CD4-positive, alpha-beta T cell treated with Interleukin-4 for 4 hours (primary cell): Measurements from ENCODE around the gene RRBP1.

ENCODE experiments used
- DNase-seq: peaks from one replicate; pipeline ENCODE4 v3.0.0-alpha.2; 2020

The RRBP1 gene

GRCh38 chr20:17620371-17621228, 61.4 kb downstream of the RRBP1 start:
- DNase-seq = no peak

- no peak for DNase-seq
These were observed 62.5 kb downstream of the RRBP1 start for GRCh38 chr20:17619351-17620093.

- DNase-seq = no peak
These were observed 63.4 kb downstream of the RRBP1 start for GRCh38 chr20:17618673-17619013.

GRCh38 chr20:17617868-17618672, 64.0 kb downstream of the RRBP1 start:
- no peak for DNase-seq

GRCh38 chr20:17617212-17617867, 64.7 kb downstream of the RRBP1 start:
- DNase-seq = peak; percentile 13

- DNase-seq = no peak
These were observed 65.4 kb downstream of the RRBP1 start for GRCh38 chr20:17616480-17617211.

GRCh38 chr20:17615645-17616479, 66.2 kb downstream of the RRBP1 start:
- DNase-seq = no peak

GRCh38 chr20:17614812-17615644, 67.0 kb downstream of the RRBP1 start:
- no peak for DNase-seq

- DNase-seq = no peak
These were observed 67.7 kb downstream of the RRBP1 start for GRCh38 chr20:17614176-17614811.

GRCh38 chr20:17613328-17614175, 68.5 kb downstream of the RRBP1 start:
- DNase-seq = no peak

GRCh38 chr20:17612992-17613327, 69.1 kb downstream of the RRBP1 start:
- DNase-seq = no peak

- peak; percentile 58 for DNase-seq
These were observed 69.6 kb downstream of the RRBP1 start for GRCh38 chr20:17612287-17612991.

GRCh38 chr20:17611540-17612286, 70.3 kb downstream of the RRBP1 start:
- DNase-seq = no peak

GRCh38 chr20:17611290-17611539, 70.8 kb downstream of the RRBP1 start:
- DNase-seq = no peak

- peak; percentile 66 for DNase-seq
These were observed 71.3 kb downstream of the RRBP1 start for GRCh38 chr20:17610566-17611289.

GRCh38 chr20:17609811-17610377, 72.1 kb downstream of the RRBP1 start:
- DNase-seq = no peak
